ENCODE data around the gene LONRF2.

DNA sequence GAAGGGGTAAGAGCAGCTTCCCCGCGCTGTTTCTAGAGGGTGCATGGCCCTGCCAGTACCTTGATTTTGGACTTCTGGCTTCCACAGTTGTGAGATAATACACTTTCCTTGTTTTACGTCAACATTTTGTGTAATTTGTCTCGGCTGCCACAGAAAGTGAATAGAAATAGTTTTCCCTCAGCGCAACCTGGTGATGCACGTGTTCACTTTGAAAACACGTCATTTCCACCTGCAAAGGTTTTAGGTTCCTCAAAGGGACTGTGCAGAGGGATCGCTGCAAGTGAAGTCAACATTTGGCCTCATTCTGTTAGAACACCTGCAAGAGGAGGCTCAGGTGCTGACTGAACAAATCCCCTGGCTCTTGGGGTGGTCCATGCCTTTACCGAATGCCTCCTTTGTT is 71.7 kb downstream of the LONRF2 start:
- TF ChIP-seq, protein P1, sequence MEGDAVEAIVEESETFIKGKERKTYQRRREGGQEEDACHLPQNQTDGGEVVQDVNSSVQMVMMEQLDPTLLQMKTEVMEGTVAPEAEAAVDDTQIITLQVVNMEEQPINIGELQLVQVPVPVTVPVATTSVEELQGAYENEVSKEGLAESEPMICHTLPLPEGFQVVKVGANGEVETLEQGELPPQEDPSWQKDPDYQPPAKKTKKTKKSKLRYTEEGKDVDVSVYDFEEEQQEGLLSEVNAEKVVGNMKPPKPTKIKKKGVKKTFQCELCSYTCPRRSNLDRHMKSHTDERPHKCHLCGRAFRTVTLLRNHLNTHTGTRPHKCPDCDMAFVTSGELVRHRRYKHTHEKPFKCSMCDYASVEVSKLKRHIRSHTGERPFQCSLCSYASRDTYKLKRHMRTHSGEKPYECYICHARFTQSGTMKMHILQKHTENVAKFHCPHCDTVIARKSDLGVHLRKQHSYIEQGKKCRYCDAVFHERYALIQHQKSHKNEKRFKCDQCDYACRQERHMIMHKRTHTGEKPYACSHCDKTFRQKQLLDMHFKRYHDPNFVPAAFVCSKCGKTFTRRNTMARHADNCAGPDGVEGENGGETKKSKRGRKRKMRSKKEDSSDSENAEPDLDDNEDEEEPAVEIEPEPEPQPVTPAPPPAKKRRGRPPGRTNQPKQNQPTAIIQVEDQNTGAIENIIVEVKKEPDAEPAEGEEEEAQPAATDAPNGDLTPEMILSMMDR (CRISPR knock-in tag; IDR thresholded peaks at IDR 0.05): no peak
- TF ChIP-seq, protein P2, sequence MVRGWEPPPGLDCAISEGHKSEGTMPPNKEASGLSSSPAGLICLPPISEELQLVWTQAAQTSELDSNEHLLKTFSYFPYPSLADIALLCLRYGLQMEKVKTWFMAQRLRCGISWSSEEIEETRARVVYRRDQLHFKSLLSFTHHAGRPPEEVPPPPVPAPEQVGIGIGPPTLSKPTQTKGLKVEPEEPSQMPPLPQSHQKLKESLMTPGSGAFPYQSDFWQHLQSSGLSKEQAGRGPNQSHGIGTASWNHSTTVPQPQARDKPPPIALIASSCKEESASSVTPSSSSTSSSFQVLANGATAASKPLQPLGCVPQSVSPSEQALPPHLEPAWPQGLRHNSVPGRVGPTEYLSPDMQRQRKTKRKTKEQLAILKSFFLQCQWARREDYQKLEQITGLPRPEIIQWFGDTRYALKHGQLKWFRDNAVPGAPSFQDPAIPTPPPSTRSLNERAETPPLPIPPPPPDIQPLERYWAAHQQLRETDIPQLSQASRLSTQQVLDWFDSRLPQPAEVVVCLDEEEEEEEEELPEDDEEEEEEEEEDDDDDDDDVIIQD (CRISPR knock-in tag; IDR thresholded peaks at IDR 0.05; ENCODE audit: low read depth): no peak
- no peak for TF ChIP-seq GABPB1 (CRISPR knock-in tag; IDR thresholded peaks at IDR 0.05)
